PC-3 (cell line): ENCODE data around the gene DUSP12.

Experiments used
- CTCF ChIP-seq: fragments of 300-600 bp; sonication (generic); conservative IDR thresholded peaks from 2 replicates; pipeline ENCODE4 v1.5.1; 2017; ENCODE audit warnings: antibody characterized with exemption, low read depth, mild to moderate bottlenecking, low read length
- EZH2 ChIP-seq: fragments of 300-600 bp; sonication (generic); IDR thresholded peaks from one replicate; pipeline ENCODE4 v1.6.1; 2017; ENCODE audit warnings: antibody characterized with exemption, mild to moderate bottlenecking, low read length; ENCODE audit not compliant: unreplicated experiment
- EZH2phosphoT487 ChIP-seq: fragments of 300-600 bp; sonication (generic); IDR thresholded peaks from 2 replicates; pipeline ENCODE4 v1.6.1; 2018; ENCODE audit warnings: mild to moderate bottlenecking, antibody characterized with exemption, low read length, borderline replicate concordance

DNA sequence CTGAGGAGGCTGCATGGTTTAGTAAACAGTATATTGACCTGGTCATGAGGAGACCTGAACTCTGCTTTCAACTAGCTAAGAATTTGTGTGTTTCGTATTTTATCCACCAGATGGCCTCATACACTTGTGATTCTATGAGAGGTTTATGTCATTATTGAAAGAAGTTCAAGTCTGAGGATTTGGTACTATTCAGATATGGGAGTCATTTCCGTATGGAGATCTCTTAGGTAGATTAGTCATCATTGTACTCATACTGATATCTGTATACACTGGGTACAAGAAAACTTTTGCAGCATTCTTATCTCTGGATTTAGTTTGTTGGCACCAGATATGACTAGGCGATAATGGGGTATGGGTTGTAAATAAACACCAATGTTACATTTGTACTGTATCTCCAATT lies 43.2 kb downstream of the DUSP12 start:
- TF ChIP-seq EZH2phosphoT487 (no peak), CTCF (peak; percentile 86), EZH2 (no peak)
